Kasumi-1 (cell line): ENCODE measurements around the gene PCAT7.

ENCODE experiments used
- DNase-seq, 2 experiments: peaks; one replicate each; lab custom pipeline; 2025; lab: John Stamatoyannopoulos, UW

Gene PCAT7

GRCh38 chr9:94603259-94604160 is 48.6 kb downstream of the PCAT7 start:
- peak; percentile 45 to 63 for DNase-seq

- no peak for DNase-seq
Measured at GRCh38 chr9:94606646-94607422, 52.0 kb downstream of the PCAT7 start.

GRCh38 chr9:94607423-94607691 is 52.5 kb downstream of the PCAT7 start:
- no peak for DNase-seq

GRCh38 chr9:94610181-94610606 is 55.3 kb downstream of the PCAT7 start:
- DNase-seq: no peak

- DNase-seq: no peak
Measured at GRCh38 chr9:94611638-94612068, 56.8 kb downstream of the PCAT7 start.

- DNase-seq: no peak
Measured at GRCh38 chr9:94612071-94612470, 57.2 kb downstream of the PCAT7 start.

- peak in 1 of 2 experiments; percentile 2 for DNase-seq
Measured at GRCh38 chr9:94613003-94613402, 58.1 kb downstream of the PCAT7 start.

- DNase-seq: no peak
Measured at GRCh38 chr9:94619026-94619425, 64.1 kb downstream of the PCAT7 start.
